HG03342 (cell line): ENCODE data around the gene TSHZ1.

Source experiments
- ATAC-seq: cut with Tn5 transposase; IDR thresholded peaks from one replicate; pipeline ENCODE4 v1.9.1; 2021; ENCODE audit warnings: mild to moderate bottlenecking, moderate library complexity; ENCODE audit not compliant: unreplicated experiment

The TSHZ1 gene

DNA sequence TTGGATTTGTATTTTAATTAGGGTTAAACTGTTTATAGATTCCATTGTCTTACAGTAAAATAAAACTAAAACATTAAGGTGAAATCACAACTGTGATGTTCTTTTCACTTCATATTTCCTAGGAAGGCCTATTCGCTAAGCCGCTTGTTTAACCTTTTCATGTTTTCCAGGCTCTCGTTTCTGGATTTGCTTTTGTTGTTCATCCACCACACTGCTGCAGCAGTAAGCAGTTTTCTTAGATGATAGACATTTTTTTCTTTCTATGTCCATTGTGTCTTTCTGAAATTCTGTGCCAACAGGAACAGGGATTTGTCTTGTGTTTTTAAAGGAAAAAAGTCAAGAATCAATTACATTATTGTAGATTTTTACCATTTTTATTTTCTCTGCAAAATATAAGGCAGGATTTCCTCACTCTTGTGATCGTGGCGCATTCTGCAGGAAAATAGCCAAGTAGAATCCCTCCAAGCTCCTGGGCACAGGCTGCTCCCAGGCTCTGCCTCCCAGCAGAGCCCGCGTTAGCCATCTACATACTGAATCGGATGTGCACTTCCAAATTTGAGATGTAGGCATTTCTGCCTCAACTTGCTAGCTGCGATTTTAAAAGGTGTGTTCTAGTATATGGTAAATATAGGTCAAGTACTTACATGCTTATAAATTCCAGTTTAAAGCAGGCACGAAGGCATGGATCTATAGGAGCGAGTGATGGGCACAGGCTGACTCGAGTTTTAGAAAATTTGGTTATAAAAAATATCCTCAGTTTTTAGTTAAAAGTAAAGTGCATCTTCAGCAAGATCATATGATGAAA is 10.2 kb downstream of the TSHZ1 start:
- no peak for ATAC-seq

- ATAC-seq: no peak
These were observed 10.8 kb downstream of the TSHZ1 start for GRCh38 chr18:75221397-75221796.

- no peak for ATAC-seq
These were observed 11.3 kb downstream of the TSHZ1 start for GRCh38 chr18:75221897-75222296.

DNA sequence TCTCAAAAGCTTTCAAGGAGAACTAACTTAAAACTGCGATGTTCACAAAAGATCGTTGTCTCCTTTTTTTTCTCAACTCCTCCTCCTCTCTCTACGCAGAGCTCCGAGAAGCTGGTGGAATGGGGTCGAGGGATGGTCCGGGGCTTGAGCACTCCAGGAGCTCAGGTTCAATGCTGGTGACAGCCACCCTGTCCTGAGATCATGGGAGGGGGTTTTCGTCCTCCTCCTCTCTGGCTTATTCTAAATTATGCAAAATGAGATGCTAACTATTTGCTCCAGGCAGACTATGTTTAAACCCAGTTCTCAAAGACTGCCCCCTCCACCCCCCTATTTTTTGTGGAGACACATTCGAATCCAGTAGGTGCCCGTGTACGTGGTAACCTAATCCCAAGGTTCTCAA is 11.8 kb downstream of the TSHZ1 start:
- ATAC-seq: no peak

DNA sequence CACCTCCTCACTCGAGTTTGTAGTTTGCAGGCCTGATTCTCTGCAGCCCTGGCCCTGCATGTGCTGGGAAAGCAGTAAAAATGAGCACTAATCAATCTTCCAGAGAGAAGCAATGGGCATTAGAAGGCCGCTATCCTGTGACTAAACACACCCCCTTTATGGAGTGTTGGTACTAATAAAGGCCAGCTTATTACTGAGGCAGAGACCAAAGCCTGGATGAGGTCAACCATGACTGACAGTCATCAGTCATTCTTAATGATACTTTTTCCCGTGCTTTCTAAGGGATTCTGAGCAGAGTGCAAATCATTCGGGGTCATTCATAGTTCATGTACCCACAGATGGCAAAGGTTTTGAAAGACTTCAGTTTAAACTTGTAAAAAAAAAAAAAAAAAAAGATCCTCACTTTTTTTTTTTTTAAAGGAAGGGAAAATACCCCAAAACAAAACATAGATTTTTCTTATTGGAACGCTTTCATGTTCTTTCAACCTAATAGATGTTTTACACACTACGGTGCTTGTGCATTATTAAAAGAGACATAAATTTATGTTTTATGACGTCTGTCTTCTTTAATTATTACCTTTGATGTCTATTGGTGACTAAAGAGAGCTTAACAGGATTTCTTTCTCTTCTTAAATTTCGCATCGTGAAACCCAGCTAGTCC is 13.2 kb downstream of the TSHZ1 start:
- no peak for ATAC-seq

DNA sequence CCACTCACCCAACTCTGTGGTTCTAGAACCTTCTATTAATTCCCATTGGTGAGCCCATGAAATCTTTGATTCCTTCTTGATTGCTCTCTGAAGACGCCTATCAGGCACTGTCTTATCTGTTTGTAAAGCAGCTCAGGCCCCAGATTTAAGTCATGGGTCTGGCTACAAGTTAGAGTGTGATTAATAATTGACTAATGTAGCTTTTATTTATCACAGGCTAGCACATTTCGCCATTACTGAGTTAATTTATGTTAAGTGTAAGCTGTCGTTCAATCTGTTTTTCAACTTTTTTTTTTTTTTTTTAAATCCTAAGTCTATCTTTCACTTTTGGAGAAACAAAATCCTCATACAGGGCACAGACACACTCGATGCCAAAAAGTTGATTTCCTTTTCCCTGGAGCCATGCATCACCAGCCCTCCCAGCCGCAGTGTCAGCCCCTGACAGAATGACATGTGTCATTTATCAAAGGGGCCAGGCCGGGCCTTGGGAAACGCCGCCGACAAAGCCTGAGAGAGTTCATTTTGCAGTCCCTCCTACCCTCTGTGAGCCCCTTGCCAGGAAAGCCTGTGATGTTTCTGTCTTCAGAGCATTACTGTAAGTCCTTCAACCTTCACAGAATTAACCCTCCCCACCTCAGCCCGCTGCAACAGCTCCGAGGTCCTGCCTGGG is 15.8 kb downstream of the TSHZ1 start:
- no peak for ATAC-seq

- no peak for ATAC-seq
These were observed 16.3 kb downstream of the TSHZ1 start for GRCh38 chr18:75226956-75227316.

DNA sequence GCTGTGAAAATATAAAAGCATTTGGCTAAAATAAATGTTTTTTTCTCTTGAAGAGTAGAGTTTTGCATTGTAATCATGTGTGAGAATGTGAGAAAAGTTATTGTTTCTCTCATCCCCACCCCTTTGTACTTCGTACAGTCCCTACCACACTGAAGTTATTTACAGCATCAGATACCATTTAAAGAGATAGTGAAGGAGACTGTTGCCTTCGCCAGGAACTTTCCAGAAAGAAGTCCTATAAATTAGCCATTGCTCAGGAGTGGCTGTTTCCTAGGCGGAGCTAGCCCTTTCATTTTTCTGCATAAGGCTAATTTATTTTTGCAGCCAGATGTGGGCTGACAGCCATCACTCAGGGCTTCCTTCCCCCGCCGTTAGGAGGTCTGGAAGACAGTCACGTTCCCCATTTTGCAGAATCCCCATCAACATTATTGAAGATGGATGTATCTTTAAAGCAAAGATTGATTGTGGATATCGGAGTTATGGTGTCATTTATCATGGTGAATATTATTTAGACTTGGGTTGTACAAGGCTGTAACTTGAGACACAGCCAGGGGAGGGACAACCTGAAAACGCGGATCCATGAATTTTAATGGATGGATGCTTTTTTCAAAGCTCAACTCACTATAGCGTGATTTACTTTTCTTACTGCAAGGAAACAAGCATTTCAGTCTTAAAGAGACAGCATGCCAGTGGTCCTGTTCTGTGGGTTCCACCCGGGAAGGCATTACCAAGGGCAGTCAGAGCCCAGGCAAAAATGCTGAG is 17.1 kb downstream of the TSHZ1 start:
- no peak for ATAC-seq

- ATAC-seq: no peak
These were observed 18.4 kb downstream of the TSHZ1 start for GRCh38 chr18:75228967-75229366.

- no peak for ATAC-seq
These were observed 18.8 kb downstream of the TSHZ1 start for GRCh38 chr18:75229437-75229836.

GRCh38 chr18:75230163-75231052 is 19.8 kb downstream of the TSHZ1 start:
- no peak for ATAC-seq

DNA sequence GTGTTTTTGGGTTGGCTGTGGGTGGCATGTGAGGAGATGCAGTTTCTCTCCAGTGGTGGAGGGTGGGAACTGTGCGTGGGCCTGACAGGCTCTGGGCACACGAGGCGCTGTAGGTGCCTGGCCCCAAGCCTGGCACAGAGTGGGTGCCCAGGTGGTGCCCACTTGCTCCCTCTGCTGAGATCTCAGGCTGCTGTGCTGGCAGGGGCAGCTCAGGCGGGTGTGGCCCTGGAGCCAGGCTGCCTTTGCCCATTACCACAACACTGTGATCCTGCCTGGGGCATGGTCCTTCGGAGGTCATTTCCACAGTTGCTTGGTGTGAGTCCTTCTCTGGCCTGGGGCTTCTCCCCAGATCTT is 20.4 kb downstream of the TSHZ1 start:
- no peak for ATAC-seq

DNA sequence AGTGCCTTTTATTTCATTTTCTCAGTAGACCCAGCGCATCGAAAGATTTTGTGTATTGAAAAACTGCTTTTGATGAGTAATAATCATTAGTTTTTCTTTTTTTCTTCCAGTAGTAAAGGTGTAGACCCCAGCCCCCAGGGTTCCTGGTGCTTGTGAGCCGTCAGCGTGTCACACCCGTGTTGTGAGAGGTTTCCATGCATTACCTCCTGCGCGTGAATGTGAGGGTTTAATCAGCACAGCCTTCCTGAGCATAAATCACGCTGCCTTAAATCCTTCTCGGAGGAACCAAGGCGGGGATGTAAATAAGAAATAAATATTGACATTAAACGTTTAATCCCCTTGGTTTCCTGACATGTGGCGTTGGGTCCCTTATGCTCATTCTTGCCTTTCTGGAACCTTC is 24.3 kb downstream of the TSHZ1 start:
- ATAC-seq: no peak

- ATAC-seq: no peak
These were observed 25.3 kb downstream of the TSHZ1 start for GRCh38 chr18:75235896-75236295.

GRCh38 chr18:75238100-75238499 is 27.5 kb downstream of the TSHZ1 start:
- no peak for ATAC-seq

GRCh38 chr18:75238786-75239185 is 28.2 kb downstream of the TSHZ1 start:
- ATAC-seq: no peak

- no peak for ATAC-seq
These were observed 29.8 kb downstream of the TSHZ1 start for GRCh38 chr18:75240433-75240832.

- ATAC-seq: no peak
These were observed 31.1 kb downstream of the TSHZ1 start for GRCh38 chr18:75241705-75242104.

GRCh38 chr18:75244351-75245313 is 34.0 kb downstream of the TSHZ1 start:
- ATAC-seq: no peak
